Glomerular visceral epithelial cell (primary cell): Measurements from ENCODE around the gene SAG.

Source experiments
- DNase-seq: peaks from one replicate; pipeline ENCODE4 v3.0.0-alpha.2; 2016; ENCODE audit errors: extremely low spot score

The SAG gene

GRCh38 chr2:233288663-233289062 is 19.0 kb upstream of the SAG start:
- no peak for DNase-seq

GRCh38 chr2:233289648-233290047 is 18.0 kb upstream of the SAG start:
- no peak for DNase-seq

- no peak for DNase-seq
These were observed 17.4 kb upstream of the SAG start for GRCh38 chr2:233290051-233290845.

- no peak for DNase-seq
These were observed 11.7 kb upstream of the SAG start for GRCh38 chr2:233295891-233296290.

GRCh38 chr2:233297076-233297475 is 10.5 kb upstream of the SAG start:
- no peak for DNase-seq

- DNase-seq: no peak
These were observed 7.2 kb upstream of the SAG start for GRCh38 chr2:233300401-233300800.

- no peak for DNase-seq
These were observed 6.4 kb upstream of the SAG start for GRCh38 chr2:233301248-233301647.

GRCh38 chr2:233301811-233302210 is 5.8 kb upstream of the SAG start:
- DNase-seq: no peak

GRCh38 chr2:233303252-233303651 is 4.4 kb upstream of the SAG start:
- DNase-seq: no peak

- no peak for DNase-seq
These were observed 3.8 kb downstream of the SAG start for GRCh38 chr2:233311241-233311926.

GRCh38 chr2:233312874-233313273 is 5.3 kb downstream of the SAG start:
- DNase-seq: no peak

GRCh38 chr2:233314180-233314925 is 6.7 kb downstream of the SAG start:
- DNase-seq: no peak

GRCh38 chr2:233317196-233317943 is 9.8 kb downstream of the SAG start:
- DNase-seq: no peak

- no peak for DNase-seq
These were observed 11.6 kb downstream of the SAG start for GRCh38 chr2:233319256-233319655.

- DNase-seq: no peak
These were observed 12.9 kb downstream of the SAG start for GRCh38 chr2:233320470-233320869.

GRCh38 chr2:233321166-233321565 is 13.6 kb downstream of the SAG start:
- DNase-seq: no peak

- no peak for DNase-seq
These were observed 16.2 kb downstream of the SAG start for GRCh38 chr2:233323851-233324250.

- no peak for DNase-seq
These were observed 17.6 kb downstream of the SAG start for GRCh38 chr2:233325256-233325655.

GRCh38 chr2:233325814-233326213 is 18.2 kb downstream of the SAG start:
- no peak for DNase-seq

- no peak for DNase-seq
These were observed 18.9 kb downstream of the SAG start for GRCh38 chr2:233326500-233326899.

- DNase-seq: no peak
These were observed 21.3 kb downstream of the SAG start for GRCh38 chr2:233328922-233329321.
